Skeletal muscle tissue (tissue), 4 donors: ENCODE measurements around the gene PLCD1. TPM values are rescaled to one million over a fixed set of nuclear protein-coding genes. Genes with fewer than 3 reads are reported as not detected.
"Not testable (repeated sequence)": the region's sequence is repeated elsewhere in the genome, so short reads cannot be mapped to it uniquely, and the experiment has no call there.

ENCODE experiments used
- H3K27ac ChIP-seq: one replicate; pipeline ENCODE4 v1.7.0; 2013; ENCODE audit warnings: mild to moderate bottlenecking, low read depth, low read length, inconsistent platforms
- H3K27me3 ChIP-seq, 3 donors: one replicate each; pipeline ENCODE4 v1.7.0; 2013; ENCODE audit warnings: low read length in 3 of 3; ENCODE audit not compliant: control insufficient read depth in 3 of 3, insufficient read depth in 3 of 3
- H3K36me3 ChIP-seq, 3 donors: one replicate each; pipeline ENCODE4 v1.7.0; 2013; ENCODE audit warnings: low read length in 3 of 3; ENCODE audit not compliant: control insufficient read depth in 3 of 3, insufficient read depth in 3 of 3
- H3K4me1 ChIP-seq, 3 donors: one replicate each; pipeline ENCODE4 v1.7.0; 2013; ENCODE audit warnings: low read length in 3 of 3, mild to moderate bottlenecking in 3 of 3; ENCODE audit not compliant: control insufficient read depth in 3 of 3, insufficient read depth in 3 of 3
- H3K4me3 ChIP-seq, 3 donors: one replicate each; pipeline ENCODE4 v1.7.0; 2013; ENCODE audit warnings: low read length in 3 of 3
- H3K9ac ChIP-seq, 3 donors: one replicate each; pipeline ENCODE4 v1.7.0; 2013; ENCODE audit warnings: low read length in 3 of 3, mild to moderate bottlenecking in 3 of 3, moderate library complexity in 2 of 3, low read depth in 1 of 3
- H3K9me3 ChIP-seq, 3 donors: one replicate each; pipeline ENCODE4 v1.7.0; 2013; ENCODE audit warnings: low read length in 3 of 3; ENCODE audit not compliant: control insufficient read depth in 3 of 3
- total RNA-seq: library from RNA; depleted of rRNA; stranded (reverse); fragments of >200 nt; gene quantifications from one replicate; pipeline ENCODE4 v1.2.3, GENCODE V29; 2014
- donor health status: Osteomylitis.

PLCD1 gene
- total RNA-seq, 1 donor from 2014 or later, result 9.4 TPM

DNA sequence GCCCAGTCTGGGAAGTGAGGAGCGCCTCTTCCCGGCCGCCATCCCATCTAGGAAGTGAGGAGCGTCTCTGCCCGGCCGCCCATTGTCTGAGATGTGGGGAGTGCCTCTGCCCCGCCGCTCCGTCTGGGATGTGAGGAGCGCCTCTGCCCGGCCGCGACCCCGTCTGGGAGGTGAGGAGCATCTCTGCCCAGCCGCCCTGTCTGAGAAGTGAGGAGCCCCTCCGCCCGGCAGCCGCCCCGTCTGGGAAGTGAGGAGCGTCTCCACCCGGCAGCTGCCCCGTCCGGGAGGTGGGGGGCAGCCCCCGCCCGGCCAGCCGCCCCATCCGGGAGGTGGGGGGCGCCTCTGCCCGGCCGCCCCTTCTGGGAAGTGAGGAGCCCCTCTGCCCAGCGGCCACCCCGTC is 23.8 kb upstream of the PLCD1 start:
- H3K4me3 ChIP-seq, H3K9ac ChIP-seq, H3K4me1 ChIP-seq, H3K9me3 ChIP-seq, H3K27me3 ChIP-seq, H3K36me3 ChIP-seq, H3K27ac ChIP-seq: not testable (repeated sequence)

DNA sequence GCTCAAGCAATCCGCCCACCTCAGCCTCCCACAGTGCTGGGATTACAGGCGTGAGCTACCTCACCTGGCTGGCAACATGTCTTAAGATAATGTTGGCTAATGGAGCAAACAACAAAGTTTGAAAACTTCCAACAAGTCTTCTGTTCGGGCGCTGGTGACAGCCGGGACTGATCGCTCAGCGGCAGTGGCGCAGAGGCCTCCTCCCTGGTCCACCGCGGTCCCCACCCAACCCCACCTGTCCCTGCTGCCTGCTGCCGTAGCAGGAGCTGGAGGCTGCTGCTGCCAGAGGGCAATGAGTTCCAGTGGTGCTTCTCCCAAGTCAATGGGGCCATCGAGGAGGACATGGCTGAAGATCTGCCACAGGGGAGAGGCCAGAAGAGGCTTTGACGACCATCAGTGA is 21.7 kb upstream of the PLCD1 start:
- no peaks in the 10 kb centered on the region for H3K9me3 ChIP-seq
- H3K9ac ChIP-seq, result no peak overlapping the region
- H3K36me3 ChIP-seq, result no peaks in the 10 kb centered on the region
- H3K27me3 ChIP-seq, result peaks cover 0 to 3% (median 0%) of the 10 kb centered on the region in 3 donors
- H3K4me1 ChIP-seq, result no peaks in the 10 kb centered on the region
- no peak overlapping the region for H3K4me3 ChIP-seq
- H3K27ac ChIP-seq, result no peak overlapping the region

DNA sequence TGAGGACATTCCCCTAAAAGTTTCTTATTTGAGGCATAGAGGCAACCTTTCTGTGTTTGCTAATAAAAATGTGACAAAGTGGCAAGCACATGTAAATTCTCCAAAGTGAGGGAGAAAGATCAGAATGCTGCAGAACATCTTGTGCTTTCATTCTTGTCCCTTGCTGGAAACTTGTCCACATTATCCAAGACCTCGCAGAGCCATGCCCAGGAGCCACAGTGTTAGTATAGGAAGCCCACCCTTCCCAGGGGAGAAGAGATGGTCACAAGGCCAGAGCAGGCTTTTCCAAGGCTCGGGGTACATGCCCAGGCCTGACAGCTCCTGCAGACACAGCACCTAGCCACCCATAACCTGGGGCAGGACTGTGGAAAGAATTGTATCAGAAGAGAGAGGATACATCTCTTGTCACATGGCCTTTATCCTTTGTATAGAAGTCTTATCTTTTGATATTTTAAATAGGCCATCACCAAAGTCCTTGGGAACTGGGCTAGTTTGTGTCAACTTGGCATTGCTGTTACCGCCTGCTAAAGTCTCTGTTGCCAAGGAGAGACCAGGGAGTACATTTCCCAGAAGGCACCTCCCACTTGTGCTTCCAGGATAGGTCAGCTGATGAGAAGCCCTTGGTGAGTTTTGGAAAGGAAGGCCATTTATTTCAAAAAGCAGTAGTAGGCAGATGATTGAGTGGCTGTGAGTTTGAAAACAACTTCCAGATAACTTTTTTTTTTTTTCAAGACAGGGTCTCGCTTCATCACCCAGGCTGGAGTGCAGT is 20.1 kb upstream of the PLCD1 start:
- Histone ChIP-seq H3K4me1 (no peaks in the 10 kb centered on the region), H3K4me3 (no peak overlapping the region), H3K9me3 (no peaks in the 10 kb centered on the region), H3K27ac (no peak overlapping the region), H3K27me3 (peaks cover 0 to 3% (median 0%) of the 10 kb centered on the region in 3 donors), H3K9ac (no peak overlapping the region), H3K36me3 (no peaks in the 10 kb centered on the region)

DNA sequence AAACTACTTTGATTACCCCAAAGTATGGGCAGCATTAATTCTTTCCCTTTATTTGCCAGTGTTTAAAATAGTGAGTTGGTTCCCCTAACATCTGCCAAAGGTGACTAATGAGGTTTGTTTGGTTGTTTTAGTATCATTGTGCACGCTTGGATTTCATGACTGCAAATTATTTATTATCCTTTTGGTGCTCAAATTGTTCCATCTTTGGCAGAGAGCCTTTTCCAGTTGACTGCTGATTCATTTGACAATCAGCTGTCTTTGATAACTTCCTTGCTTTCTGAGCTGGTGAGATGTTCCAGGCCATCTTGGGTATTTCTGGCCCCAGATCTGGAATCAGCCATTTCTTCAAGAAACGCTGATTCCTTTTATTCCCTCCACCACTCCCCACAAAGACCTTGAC is 18.5 kb upstream of the PLCD1 start:
- H3K9me3 ChIP-seq, result no peaks in the 10 kb centered on the region
- no peak overlapping the region for H3K4me3 ChIP-seq
- no peak overlapping the region for H3K27ac ChIP-seq
- no peaks in the 10 kb centered on the region for H3K36me3 ChIP-seq
- H3K4me1 ChIP-seq, result no peaks in the 10 kb centered on the region
- H3K9ac ChIP-seq, result no peak overlapping the region
- H3K27me3 ChIP-seq, result peaks cover 0 to 3% (median 0%) of the 10 kb centered on the region in 3 donors

DNA sequence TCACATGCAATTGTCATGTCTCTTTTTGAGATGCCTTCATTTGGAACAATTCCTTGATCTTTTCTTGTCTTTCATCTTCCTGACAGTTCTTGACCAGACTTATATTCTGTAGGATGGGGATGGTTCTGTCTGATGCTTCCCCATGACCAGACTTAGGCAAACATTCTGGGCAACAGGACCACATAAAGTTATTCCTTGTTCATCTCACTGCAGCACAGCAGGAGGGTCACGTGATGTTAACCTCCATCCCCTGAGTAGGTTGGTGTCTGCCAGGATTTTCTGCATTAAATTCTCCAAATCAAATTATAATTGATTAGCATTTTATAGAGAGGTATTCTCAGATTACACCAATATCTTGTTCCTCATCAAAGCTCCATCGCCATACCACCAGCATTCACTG is 17.4 kb upstream of the PLCD1 start:
- Histone ChIP-seq H3K36me3 (no peaks in the 10 kb centered on the region), H3K27ac (no peak overlapping the region), H3K4me3 (no peak overlapping the region), H3K9ac (no peak overlapping the region), H3K27me3 (peaks cover 0 to 3% (median 0%) of the 10 kb centered on the region in 3 donors), H3K9me3 (no peaks in the 10 kb centered on the region), H3K4me1 (no peaks in the 10 kb centered on the region)

DNA sequence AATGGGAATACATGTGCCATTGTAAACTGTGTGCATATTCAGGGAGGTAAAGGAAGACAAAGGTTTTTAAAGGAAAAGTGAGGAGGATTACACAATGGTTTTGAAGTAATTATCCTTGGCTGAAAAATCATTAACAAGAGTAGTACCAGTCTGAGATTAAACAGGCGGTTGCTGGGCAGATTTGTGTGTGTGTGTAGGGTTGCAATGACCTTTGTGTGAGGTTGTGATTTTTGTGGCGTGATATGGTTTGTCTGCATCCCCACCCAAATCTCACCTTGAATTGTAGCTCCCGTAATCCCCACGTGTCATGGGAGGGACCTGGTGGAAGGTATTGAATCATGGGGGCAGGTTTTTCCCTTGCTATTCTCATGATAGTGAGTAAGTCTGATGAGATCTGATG is 16.6 kb upstream of the PLCD1 start:
- Histone ChIP-seq H3K9me3 (no peaks in the 10 kb centered on the region), H3K27ac (no peak overlapping the region), H3K4me1 (no peaks in the 10 kb centered on the region), H3K36me3 (no peaks in the 10 kb centered on the region), H3K27me3 (no peaks in the 10 kb centered on the region), H3K4me3 (no peak overlapping the region), H3K9ac (no peak overlapping the region)

DNA sequence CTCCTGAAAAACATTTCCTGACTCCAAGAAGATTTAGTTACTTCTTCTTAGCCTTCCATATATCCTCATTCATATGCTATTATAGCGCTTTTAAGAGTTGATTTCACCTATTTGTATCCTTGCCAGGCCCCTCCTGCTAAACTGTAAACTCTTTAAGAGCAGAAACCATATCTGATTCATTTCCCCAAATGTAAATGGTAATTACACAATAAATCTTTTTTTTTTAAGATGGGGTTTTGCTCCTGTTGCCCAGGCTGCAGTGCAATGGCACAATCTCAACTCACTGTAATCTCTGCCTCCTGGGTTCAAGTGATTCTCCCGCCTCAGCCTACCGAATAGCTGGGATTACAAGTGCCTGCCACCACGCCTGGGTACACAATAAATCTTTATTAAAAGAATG is 14.0 kb upstream of the PLCD1 start:
- H3K27me3 ChIP-seq, result peaks cover 7 to 17% (median 17%) of the 10 kb centered on the region in 3 donors
- no peak overlapping the region for H3K27ac ChIP-seq
- H3K36me3 ChIP-seq, result no peaks in the 10 kb centered on the region

DNA sequence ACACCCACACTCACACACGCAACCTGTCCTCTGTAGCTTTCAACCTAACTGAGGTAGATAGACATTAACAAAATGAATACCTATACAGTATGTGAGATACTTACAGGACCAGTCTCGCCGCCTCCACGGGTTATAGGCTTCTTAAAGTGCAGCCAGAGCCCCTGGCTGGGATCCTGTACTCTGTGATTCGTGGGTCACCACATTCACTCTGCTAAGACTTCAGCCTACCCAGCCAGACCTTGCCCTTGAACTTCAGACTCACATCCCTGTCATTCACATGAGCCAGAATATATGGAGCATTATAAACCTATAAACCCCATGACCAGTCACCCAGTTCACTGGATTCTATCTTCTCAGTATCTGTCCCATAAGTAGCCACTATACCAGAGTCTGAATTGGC is 11.0 kb upstream of the PLCD1 start:
- Histone ChIP-seq H3K4me3 (no peak overlapping the region), H3K36me3 (no peaks in the 10 kb centered on the region)

More for the DNA sequence above, 14.0 kb upstream of the PLCD1 start:
- H3K9ac ChIP-seq, result no peak overlapping the region
- no peaks in the 10 kb centered on the region for H3K9me3 ChIP-seq
- H3K4me1 ChIP-seq, result peaks cover 8 to 16% (median 8%) of the 10 kb centered on the region in 3 donors
- no peak overlapping the region for H3K4me3 ChIP-seq

DNA sequence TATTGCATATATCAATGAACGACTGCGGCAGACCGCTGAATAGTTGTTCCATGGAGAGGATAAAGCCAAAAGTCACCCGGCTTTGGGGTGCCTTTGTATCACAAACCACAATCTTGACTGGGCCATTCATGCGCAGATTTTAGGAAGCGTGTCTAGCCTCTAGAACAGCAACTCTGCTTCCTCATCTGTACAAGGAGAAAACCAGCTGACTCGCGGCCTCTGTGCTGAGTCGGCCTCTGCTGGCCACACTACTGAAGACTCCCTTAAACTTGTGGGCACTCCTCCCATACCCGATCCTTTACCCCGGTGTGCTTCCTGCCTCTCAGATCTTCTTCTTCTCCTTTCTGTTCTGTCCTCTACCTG is 10.4 kb upstream of the PLCD1 start:
- Histone ChIP-seq H3K27me3 (peaks cover 14 to 26% (median 25%) of the 10 kb centered on the region in 3 donors), H3K36me3 (no peaks in the 10 kb centered on the region), H3K9ac (peak overlapping the region in 2 of 3 donors; percentile 10 to 68), H3K4me3 (peak overlapping the region; percentile 70 to 77 (median 73)), H3K27ac (no peak overlapping the region), H3K9me3 (no peaks in the 10 kb centered on the region), H3K4me1 (peaks cover 8 to 16% (median 8%) of the 10 kb centered on the region in 3 donors)

More for the DNA sequence above, 11.0 kb upstream of the PLCD1 start:
- H3K27me3 ChIP-seq, result peaks cover 14 to 26% (median 25%) of the 10 kb centered on the region in 3 donors
- H3K4me1 ChIP-seq, result peaks cover 8 to 16% (median 8%) of the 10 kb centered on the region in 3 donors
- H3K27ac ChIP-seq, result no peak overlapping the region
- no peaks in the 10 kb centered on the region for H3K9me3 ChIP-seq
- H3K9ac ChIP-seq, result no peak overlapping the region

DNA sequence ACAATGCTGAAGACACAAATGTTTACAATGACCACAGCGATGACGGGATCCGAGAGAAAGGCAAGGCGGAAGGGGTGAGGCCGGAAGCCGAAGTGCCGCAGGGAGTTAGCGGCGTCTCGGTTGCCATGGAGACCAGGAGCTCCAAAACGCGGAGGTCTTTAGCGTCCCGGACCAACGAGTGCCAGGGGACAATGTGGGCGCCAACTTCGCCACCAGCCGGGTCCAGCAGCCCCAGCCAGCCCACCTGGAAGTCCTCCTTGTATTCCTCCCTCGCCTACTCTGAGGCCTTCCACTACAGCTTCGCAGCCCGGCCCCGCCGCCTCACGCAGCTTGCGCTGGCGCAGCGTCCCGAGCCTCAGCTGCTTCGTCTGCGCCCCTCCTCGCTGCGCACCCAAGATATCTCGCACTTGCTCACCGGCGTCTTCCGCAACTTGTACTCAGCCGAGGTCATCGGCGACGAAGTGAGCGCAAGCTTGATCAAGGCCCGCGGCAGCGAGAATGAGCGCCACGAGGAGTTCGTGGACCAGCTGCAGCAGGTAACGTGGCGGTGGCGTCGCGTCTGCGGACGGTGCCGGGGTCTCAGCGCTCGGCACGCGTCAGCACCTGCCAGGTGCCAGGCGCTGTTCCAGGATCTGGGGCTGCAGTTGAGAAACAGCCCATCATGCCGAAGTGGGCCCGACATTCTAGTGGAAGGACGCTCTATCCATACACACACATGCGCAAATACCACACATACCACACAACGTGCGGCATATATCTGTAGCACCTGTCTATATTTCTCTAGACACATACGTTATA is 9.9 kb upstream of the PLCD1 start, which contains the start of gene DLEC1:
TSS of gene DLEC1 (plus strand) at position 108 of the 798 bp plus-strand sequence. CDS start at position 126, 18 bp downstream.
- Histone ChIP-seq H3K4me3 (peak within 1 kb of the TSS; percentile 70 to 77 (median 73)), H3K36me3 (no peaks in the 10 kb centered on the region), H3K9me3 (no peaks in the 10 kb centered on the region), H3K4me1 (peaks cover 8 to 16% (median 8%) of the 10 kb centered on the region in 3 donors), H3K27ac (no peak within 1 kb of the TSS), H3K9ac (peak within 1 kb of the TSS; percentile 10 to 68 (median 51)), H3K27me3 (peaks cover 14 to 26% (median 25%) of the 10 kb centered on the region in 3 donors)
